HG03342 (cell line): ENCODE results near the gene ANKRD39.
A peak's percentile ranks its signal among the peaks of the same experiment; 100 is the strongest.

Experiments used
- ATAC-seq: cut with Tn5 transposase; IDR thresholded peaks from one replicate; pipeline ENCODE4 v1.9.1; 2021; ENCODE audit warnings: mild to moderate bottlenecking, moderate library complexity; ENCODE audit not compliant: unreplicated experiment

The ANKRD39 gene

GRCh38 chr2:96888072-96889011, 30.5 kb upstream of the ANKRD39 start:
- ATAC-seq = no peak

DNA sequence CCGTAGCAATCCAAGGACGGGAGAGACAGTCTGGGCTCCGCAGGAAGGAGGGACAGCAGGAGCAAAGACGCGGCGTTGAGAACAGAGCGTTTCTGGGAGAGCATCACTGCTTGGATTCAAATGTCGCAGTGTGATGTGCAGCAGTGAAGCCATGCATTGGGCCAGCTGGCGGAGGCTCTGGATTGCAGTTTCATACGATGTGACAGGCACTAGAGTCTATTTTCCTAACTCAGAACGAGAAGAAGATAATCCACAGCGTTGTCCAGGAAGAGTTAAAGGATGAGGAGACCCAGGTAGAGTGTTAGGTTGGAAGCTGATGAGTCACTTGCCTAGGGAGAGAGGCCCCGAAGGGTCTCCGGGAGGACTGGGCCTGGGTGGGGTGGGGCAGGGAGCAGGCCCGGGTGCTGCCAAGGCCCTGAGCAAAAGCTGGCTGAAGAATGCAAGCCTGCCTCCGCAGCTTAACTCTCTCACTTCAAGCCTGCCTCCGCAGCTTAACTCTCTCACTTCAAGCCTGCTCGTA, 29.7 kb upstream of the ANKRD39 start:
- ATAC-seq = no peak

GRCh38 chr2:96885432-96886347, 27.9 kb upstream of the ANKRD39 start:
- ATAC-seq = no peak

DNA sequence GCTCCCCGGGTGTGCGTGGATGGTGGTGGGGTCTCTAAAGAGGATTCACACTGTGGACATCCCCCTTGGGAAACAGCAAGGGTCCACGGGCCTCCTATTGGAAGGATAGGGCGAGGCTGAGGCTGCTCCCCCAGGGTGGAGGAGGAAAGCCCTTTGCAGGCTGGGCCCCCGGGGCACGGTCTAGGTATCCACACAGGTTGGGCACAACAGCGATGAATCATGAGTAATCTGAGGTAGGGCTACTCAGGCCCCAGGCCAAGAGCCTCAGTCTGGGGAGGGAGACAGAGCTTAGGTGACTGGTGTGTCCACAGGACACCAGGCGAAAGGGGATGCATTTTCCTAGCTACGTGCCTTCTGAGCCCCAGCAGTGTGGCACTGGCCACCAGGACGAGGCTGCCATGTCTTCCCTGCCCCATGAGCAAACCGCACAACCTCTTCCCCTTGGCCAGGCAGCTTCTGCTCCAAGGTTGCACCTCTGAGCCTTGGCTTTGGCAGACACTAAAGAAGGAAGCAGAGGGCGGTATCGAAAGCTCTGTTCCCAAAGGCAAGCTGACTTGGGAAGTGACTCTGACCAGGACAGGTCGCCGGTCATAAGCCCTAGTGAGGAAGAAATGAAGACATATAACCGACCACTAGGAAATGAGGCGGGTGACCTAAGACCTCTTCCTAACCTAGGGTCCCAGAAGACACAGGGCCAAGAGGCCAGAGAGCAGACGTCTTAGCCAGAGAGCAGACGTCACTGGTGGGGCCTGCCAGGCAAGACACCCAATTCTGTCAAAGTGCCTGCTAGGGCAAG, 26.7 kb upstream of the ANKRD39 start:
- ATAC-seq = no peak

DNA sequence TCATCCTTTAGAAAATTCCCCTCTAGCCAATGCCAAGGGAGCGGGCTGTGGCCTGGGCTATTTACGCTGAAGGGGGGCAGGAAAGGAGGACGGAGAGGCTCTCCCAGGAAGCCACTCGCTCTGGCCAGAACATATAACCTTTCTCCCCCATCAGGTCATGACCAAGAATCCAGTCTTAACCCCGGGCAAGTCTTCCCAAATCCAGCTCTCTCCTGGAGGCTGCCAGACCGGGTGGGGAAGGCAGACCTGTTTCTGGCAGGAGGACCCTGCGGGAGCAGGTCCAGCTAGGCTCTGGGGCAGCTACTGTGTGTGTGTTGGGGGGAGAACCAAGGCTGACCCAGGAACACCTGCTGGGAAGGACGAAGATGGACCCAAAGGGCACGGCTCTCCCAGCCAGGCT, 25.5 kb upstream of the ANKRD39 start:
- no peak for ATAC-seq

DNA sequence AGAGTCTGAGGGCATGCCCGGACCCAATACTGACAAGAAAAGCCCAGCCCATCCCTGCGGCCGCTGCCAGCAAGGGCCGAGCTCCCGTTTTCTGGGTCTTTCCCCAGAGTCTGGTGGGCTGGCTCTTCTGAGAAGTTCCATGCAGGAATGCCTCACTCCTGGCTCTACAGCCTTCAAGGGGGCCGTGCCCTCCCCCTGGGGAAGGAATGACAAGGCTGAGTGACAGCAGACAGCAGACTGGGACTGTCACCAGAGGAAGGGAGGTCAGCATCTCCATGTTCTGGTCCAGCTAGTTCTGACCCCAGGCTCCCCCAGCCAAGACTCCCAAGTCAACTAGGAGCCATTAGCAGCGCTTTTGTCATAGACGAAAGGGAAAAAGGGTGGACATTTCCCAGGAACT, 25.1 kb upstream of the ANKRD39 start:
- no peak for ATAC-seq

GRCh38 chr2:96882230-96882629, 24.4 kb upstream of the ANKRD39 start:
- ATAC-seq = no peak

GRCh38 chr2:96881349-96882195, 23.8 kb upstream of the ANKRD39 start:
- no peak for ATAC-seq

DNA sequence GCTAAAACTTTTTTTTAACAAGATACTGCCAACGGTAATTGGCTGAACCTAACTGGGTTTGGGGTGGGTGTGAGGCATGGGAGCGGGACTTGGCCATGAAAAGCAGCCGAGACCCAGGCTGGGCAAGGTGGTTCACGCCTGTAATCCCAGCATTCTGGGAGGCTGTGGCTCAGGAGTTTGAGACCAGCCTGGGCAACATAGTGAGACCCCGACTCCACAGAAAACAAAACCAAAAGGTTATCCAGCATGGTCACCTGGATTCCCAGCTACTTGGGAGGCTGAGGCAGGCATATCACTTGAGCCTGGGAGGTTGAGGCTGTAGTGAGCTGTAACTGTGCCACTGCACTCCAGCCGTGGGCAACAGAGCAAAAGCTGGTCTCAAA, 23.1 kb upstream of the ANKRD39 start:
- ATAC-seq = no peak

DNA sequence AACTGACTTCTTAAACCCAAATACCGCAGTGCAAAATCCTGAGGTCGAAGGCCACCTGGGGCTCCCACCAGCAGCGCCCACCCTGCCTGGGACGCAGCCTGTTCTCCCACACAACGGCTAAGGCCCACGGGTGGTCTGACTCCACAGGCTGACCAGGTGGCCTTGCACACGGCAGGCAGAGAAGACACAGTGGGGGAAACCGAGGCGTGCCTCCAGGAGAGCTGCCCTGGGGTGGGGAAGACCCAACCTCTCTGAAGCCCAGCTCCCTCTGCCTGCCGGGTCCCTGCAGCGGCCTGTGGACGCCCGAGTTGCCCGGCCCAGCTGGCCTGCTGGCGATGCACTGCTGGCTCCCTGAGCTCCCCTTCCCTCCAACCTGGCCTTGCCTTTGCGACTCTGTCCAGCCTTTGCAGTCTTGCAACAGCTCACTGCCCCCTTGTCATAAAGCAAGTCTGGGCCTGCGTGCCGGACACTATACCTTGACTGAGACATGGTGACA, 21.8 kb upstream of the ANKRD39 start:
- no peak for ATAC-seq

GRCh38 chr2:96878796-96879544, 21.2 kb upstream of the ANKRD39 start:
- no peak for ATAC-seq

- no peak for ATAC-seq
These were observed 20.4 kb upstream of the ANKRD39 start for GRCh38 chr2:96878171-96878570.

- ATAC-seq = no peak
These were observed 19.8 kb upstream of the ANKRD39 start for GRCh38 chr2:96877631-96878092.

- ATAC-seq = no peak
These were observed 19.2 kb upstream of the ANKRD39 start for GRCh38 chr2:96877042-96877451.

GRCh38 chr2:96876269-96877041, 18.6 kb upstream of the ANKRD39 start:
- no peak for ATAC-seq

GRCh38 chr2:96875498-96876268, 17.9 kb upstream of the ANKRD39 start:
- no peak for ATAC-seq

DNA sequence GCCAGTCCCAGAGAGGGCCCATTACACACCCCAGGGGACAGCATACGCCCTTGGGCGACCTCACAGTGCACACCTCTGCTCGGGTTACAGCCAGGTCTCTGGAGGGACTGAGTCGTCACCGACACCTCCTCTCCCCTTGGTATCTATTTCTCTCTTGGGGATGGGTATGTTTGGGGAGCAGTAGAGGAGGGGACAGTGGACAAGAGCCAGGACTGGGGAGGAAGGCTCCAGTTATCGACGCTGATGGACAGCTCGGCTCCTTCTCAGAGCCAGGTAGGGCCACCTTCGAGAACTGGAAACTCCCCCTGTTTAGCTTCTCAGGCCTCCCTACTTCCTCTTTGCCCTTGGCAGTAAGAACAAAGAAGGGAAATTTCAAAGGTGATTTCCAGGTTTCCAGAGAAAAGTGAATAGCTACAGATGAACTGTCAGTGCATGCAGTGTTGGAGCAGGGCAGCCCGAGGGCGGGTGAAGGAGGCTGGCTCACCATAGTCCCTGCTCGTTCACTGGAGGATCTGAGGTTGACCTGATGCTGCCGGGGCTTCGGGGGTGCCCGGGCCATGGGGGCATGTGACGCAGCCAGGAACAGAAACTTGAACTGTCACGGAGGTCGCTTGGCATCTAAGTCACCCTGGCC, 16.5 kb upstream of the ANKRD39 start:
- ATAC-seq = peak; percentile 42
